RWPE1 (cell line): Measurements from ENCODE around the gene ABTB1.

Source experiments
- CTCF ChIA-PET: fragments of 350-600 bp; sonication (Branson Sonifier 250); formaldehyde crosslinking; extraction: SDS; loops from one replicate; lab custom pipeline; 2021; lab: Yijun Ruan, JAX
- POLR2A ChIA-PET: fragments of 400-600 bp; formaldehyde crosslinking; extraction: SDS; loops from one replicate; lab custom pipeline; 2020; ENCODE audit warnings: antibody characterized with exemption; ENCODE audit not compliant: low non-redundant PET; lab: Yijun Ruan, JAX
- DNase-seq: peaks from one replicate; pipeline ENCODE4 v3.0.0; 2012; ENCODE audit warnings: low spot score
- H3K27ac ChIP-seq: fragments of 450-650 bp; 2 replicates; pipeline ENCODE4 v1.5.1; 2017
- CTCF ChIP-seq: fragments of 450-650 bp; conservative IDR thresholded peaks from 2 replicates; pipeline ENCODE4 v1.5.1; 2017; ENCODE audit warnings: low read depth, mild to moderate bottlenecking

Gene ABTB1

DNA sequence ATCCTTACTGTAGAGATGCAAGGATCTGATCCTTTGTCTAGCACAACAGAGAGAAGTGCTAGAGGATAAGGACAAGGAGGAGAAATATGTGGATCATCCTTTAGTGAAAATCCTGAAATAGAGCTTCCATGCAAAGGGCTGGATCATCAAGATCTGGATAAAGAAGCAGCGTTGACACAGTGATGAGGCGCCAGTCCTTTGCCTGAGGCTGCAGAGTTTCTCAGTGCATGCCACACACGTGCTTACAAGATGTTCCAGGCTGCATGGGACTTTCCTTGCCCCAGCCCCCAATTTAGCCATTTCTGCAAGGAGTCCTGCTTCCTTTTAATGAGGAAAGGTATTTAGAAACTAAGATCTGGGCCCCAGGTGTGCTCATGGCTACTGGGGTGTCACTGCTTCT, 7.2 kb upstream of the ABTB1 start:
- CTCF ChIA-PET = no interaction called here

GRCh38 chr3:127666676-127667075, 6.1 kb upstream of the ABTB1 start:
- CTCF ChIA-PET = no interaction called here

More for the DNA sequence above, 7.2 kb upstream of the ABTB1 start:
- DNase-seq = no peak
- H3K27ac ChIP-seq = no peak overlapping the region
- POLR2A ChIA-PET = no interaction called here
- TF ChIP-seq CTCF = no peak

DNA sequence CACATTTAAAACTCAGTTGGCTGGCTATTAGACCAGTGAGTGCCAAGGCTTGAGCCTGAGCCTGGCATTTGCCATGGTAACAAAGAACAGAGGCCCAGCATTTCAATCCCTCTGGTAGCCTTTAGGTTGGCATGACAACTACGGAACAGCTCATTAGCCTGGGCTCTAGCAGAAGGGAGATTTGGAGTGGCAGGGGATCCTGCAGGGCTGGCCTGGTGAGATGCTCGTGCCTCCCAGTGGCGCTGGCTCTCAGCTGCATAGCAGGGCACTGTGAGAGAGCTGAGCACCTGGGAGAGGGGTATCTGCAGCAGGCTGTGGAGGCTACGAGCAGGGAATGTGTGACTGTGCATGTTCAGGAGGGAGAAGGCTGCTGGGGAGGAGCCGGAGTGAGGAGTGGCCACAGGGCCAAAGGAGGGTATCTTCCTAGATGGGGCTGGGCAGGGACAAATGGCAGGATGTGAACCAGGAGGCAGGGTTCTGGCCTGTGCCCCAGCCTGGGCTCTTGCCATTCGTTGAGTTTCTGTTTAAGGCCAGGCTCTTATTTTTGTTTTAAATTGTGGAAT, 5.6 kb upstream of the ABTB1 start:
- no peak for DNase-seq
- ChIA-PET POLR2A (no interaction called here), CTCF (no interaction called here)
- TF ChIP-seq CTCF = no peak
- no peak overlapping the region for H3K27ac ChIP-seq

More at GRCh38 chr3:127666676-127667075, 6.1 kb upstream of the ABTB1 start:
- no peak for TF ChIP-seq CTCF
- POLR2A ChIA-PET = no interaction called here
- H3K27ac ChIP-seq = no peak overlapping the region
- DNase-seq = no peak

- no peak overlapping the region for H3K27ac ChIP-seq
- ChIA-PET POLR2A (no interaction called here), CTCF (no interaction called here)
- DNase-seq = no peak
- no peak for TF ChIP-seq CTCF
Observed at GRCh38 chr3:127668906-127669305, 3.8 kb upstream of the ABTB1 start.

DNA sequence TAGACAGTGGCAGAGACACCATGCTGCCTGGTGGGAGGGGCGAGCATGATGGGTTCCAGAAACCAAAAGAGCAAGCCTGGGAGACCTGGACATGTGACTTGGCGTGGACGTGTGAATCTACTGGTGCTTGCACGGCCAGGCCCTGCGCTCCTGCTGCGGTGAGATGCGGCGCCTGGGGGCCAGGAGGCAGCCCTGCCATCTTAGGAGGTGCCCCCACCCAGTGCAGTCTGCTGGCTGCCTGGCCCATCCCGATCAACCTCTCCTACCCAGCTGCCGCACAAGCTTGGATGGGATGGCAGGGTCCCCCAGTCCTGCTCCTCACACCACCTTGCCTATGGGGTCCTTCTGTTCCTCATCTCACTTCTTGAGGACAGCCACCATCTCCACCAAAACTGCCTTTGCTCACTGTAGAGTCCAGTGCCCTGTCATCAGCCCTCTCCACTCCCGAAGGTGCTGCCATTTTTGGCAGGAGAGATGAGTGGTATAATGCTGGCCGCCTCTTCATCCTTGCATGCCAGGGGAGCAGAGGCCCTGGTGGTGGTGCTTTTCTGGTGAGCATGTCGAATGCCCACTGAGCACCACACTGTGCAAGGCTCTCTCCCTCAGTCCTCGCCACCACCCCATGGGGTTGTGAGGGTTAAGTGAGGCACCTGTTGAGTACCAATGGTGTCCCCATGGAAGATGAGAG, 3.1 kb upstream of the ABTB1 start:
- ChIA-PET CTCF (no interaction called here), POLR2A (interaction anchor here (0.6 to 0.7 kb wide), 2 partner anchors 9 to 361 kb away, joined by 3 to 6 read pairs; no protein-coding TSS in a partner anchor)
- DNase-seq = no peak
- TF ChIP-seq CTCF = no peak
- H3K27ac ChIP-seq = no peak overlapping the region

GRCh38 chr3:127670229-127670559, 2.6 kb upstream of the ABTB1 start:
- DNase-seq = no peak
- peak overlapping the region; percentile 33; the same call in 1 of the 2 replicates for H3K27ac ChIP-seq
- ChIA-PET POLR2A (interaction anchor here (0.6 to 0.7 kb wide), 3 partner anchors 9 to 1197 kb away, joined by 3 to 10 read pairs (median 6); no protein-coding TSS in a partner anchor), CTCF (no interaction called here)
- TF ChIP-seq CTCF = no peak
